Effector memory CD4-positive, alpha-beta T cell (primary cell): Measurements from ENCODE around the gene MPV17L.
"Not testable (repeated sequence)": the region's sequence is repeated elsewhere in the genome, so short reads cannot be mapped to it uniquely, and the experiment has no call there.

ENCODE experiments used
- DNase-seq, 3 donors: peaks; one replicate each; pipeline ENCODE4 v3.0.0-alpha.2; 2020
- H3K27ac ChIP-seq: 2 replicates; pipeline ENCODE4 v1.7.0; 2013; ENCODE audit warnings: mild to moderate bottlenecking, low read length, moderate library complexity; ENCODE audit not compliant: insufficient read depth, poor library complexity, severe bottlenecking
- H3K27me3 ChIP-seq: replicated peaks from 2 replicates; pipeline ENCODE4 v1.7.0; 2013; ENCODE audit warnings: mild to moderate bottlenecking, low read length; ENCODE audit not compliant: insufficient read depth, control insufficient read depth, poor library complexity, severe bottlenecking
- H3K36me3 ChIP-seq: 2 replicates; pipeline ENCODE4 v1.7.0; 2013; ENCODE audit warnings: mild to moderate bottlenecking, low read length, moderate library complexity; ENCODE audit not compliant: control insufficient read depth, insufficient read depth
- H3K4me1 ChIP-seq: 2 replicates; pipeline ENCODE4 v1.7.0; 2013; ENCODE audit warnings: low read length, mild to moderate bottlenecking; ENCODE audit not compliant: control insufficient read depth, insufficient read depth, poor library complexity, severe bottlenecking
- H3K4me3 ChIP-seq: 2 replicates; pipeline ENCODE4 v1.7.0; 2013; ENCODE audit warnings: low read length, low read depth, mild to moderate bottlenecking; ENCODE audit not compliant: insufficient read depth, poor library complexity, severe bottlenecking
- H3K9me3 ChIP-seq: 2 replicates; pipeline ENCODE4 v1.7.0; 2013; ENCODE audit warnings: mild to moderate bottlenecking, low read length, moderate library complexity; ENCODE audit not compliant: control insufficient read depth

MPV17L gene

GRCh38 chr16:15427648-15428239 is 32.2 kb downstream of the MPV17L start:
- Histone ChIP-seq H3K36me3 (no peaks in the 10 kb centered on the region), H3K27me3 (no peaks in the 10 kb centered on the region), H3K4me3 (no peak overlapping the region), H3K27ac (no peak overlapping the region), H3K9me3 (no peaks in the 10 kb centered on the region), H3K4me1 (no peaks in the 10 kb centered on the region)
- peak in 2 of 3 donors; percentile 5 to 27 for DNase-seq

- not testable (repeated sequence) for H3K27me3 ChIP-seq, H3K27ac ChIP-seq, DNase-seq, H3K36me3 ChIP-seq, H3K4me3 ChIP-seq, H3K9me3 ChIP-seq
- peaks cover 10% of the 10 kb centered on the region for H3K4me1 ChIP-seq
These were observed 35.3 kb downstream of the MPV17L start for GRCh38 chr16:15430884-15431283.

GRCh38 chr16:15434079-15434424 is 38.5 kb downstream of the MPV17L start:
- Histone ChIP-seq H3K27ac (no peak overlapping the region), H3K9me3 (no peaks in the 10 kb centered on the region), H3K36me3 (no peaks in the 10 kb centered on the region), H3K4me3 (peak overlapping the region; percentile 58), H3K27me3 (peaks cover 8% of the 10 kb centered on the region), H3K4me1 (peaks cover 10% of the 10 kb centered on the region)
- no peak for DNase-seq

- no peak for DNase-seq
- Histone ChIP-seq H3K27me3 (peaks cover 8% of the 10 kb centered on the region), H3K27ac (no peak within 1 kb of the TSS)
These were observed 39.1 kb downstream of the MPV17L start, which contains the start of gene BMERB1 for GRCh38 chr16:15434425-15435215. BMERB1 (plus strand) TSS chr16:15434588; CDS start chr16:15434654, 66 bp downstream.

GRCh38 chr16:15435216-15435864 is 39.8 kb downstream of the MPV17L start:
- Histone ChIP-seq H3K36me3 (no peaks in the 10 kb centered on the region), H3K9me3 (no peaks in the 10 kb centered on the region), H3K27ac (no peak overlapping the region), H3K4me3 (peak overlapping the region; percentile 58), H3K27me3 (peaks cover 8% of the 10 kb centered on the region), H3K4me1 (peaks cover 10% of the 10 kb centered on the region)
- no peak for DNase-seq

More at GRCh38 chr16:15434425-15435215, 39.1 kb downstream of the MPV17L start, which contains the start of gene BMERB1:
- no peaks in the 10 kb centered on the region for H3K9me3 ChIP-seq
- H3K36me3 ChIP-seq: no peaks in the 10 kb centered on the region
- H3K4me1 ChIP-seq: peaks cover 10% of the 10 kb centered on the region
- H3K4me3 ChIP-seq: peak within 1 kb of the TSS; percentile 58

- no peak for DNase-seq
- no peaks in the 10 kb centered on the region for H3K9me3 ChIP-seq
- H3K27me3 ChIP-seq: peaks cover 8% of the 10 kb centered on the region
- H3K27ac ChIP-seq: no peak overlapping the region
- no peak overlapping the region for H3K4me3 ChIP-seq
- peaks cover 10% of the 10 kb centered on the region for H3K4me1 ChIP-seq
- H3K36me3 ChIP-seq: no peaks in the 10 kb centered on the region
These were observed 43.5 kb downstream of the MPV17L start for GRCh38 chr16:15439102-15439501.

GRCh38 chr16:15439521-15439920 is 44.0 kb downstream of the MPV17L start:
- DNase-seq: no peak
- Histone ChIP-seq H3K4me1 (peaks cover 10% of the 10 kb centered on the region), H3K9me3 (no peaks in the 10 kb centered on the region), H3K36me3 (no peaks in the 10 kb centered on the region), H3K27me3 (peaks cover 8% of the 10 kb centered on the region), H3K4me3 (no peak overlapping the region), H3K27ac (no peak overlapping the region)

GRCh38 chr16:15440852-15441251 is 45.3 kb downstream of the MPV17L start:
- Histone ChIP-seq H3K9me3 (no peaks in the 10 kb centered on the region), H3K27me3 (peaks cover under 1% of the 10 kb centered on the region), H3K27ac (no peak overlapping the region), H3K36me3 (no peaks in the 10 kb centered on the region), H3K4me3 (no peak overlapping the region), H3K4me1 (no peaks in the 10 kb centered on the region)
- no peak for DNase-seq

- H3K27ac ChIP-seq, H3K4me3 ChIP-seq, H3K27me3 ChIP-seq, DNase-seq, H3K9me3 ChIP-seq, H3K4me1 ChIP-seq, H3K36me3 ChIP-seq: not testable (repeated sequence)
These were observed 46.6 kb downstream of the MPV17L start for GRCh38 chr16:15442140-15442539.

GRCh38 chr16:15443753-15444152 is 48.2 kb downstream of the MPV17L start:
- Histone ChIP-seq H3K4me1 (no peaks in the 10 kb centered on the region), H3K9me3 (no peaks in the 10 kb centered on the region), H3K27me3 (no peaks in the 10 kb centered on the region), H3K36me3 (no peaks in the 10 kb centered on the region), H3K27ac (no peak overlapping the region), H3K4me3 (no peak overlapping the region)
- DNase-seq: no peak
